SK-N-SH (cell line): ENCODE measurements around the gene SPSB1. TPM values are rescaled to one million over a fixed set of nuclear protein-coding genes. Genes with fewer than 3 reads are reported as not detected.

Source experiments
- CTCF ChIA-PET: fragments of 300-600, 350-600 bp; formaldehyde crosslinking; extraction: SDS; loops from one replicate; lab custom pipeline; 2021; lab: Yijun Ruan, JAX
- POLR2A ChIA-PET: fragments of 350-600 bp; sonication (Branson Sonifier 250); formaldehyde crosslinking; extraction: SDS; loops from one replicate; lab custom pipeline; 2020; ENCODE audit warnings: antibody characterized with exemption, inconsistent platforms; lab: Yijun Ruan, JAX
- DNase-seq: peaks from one replicate; pipeline ENCODE4 v3.0.0; 2012
- H2AFZ ChIP-seq: fragments of 200-600 bp; sonication (generic); 2 replicates; pipeline ENCODE4 v1.8.1; 2016; ENCODE audit warnings: antibody characterized with exemption, mild to moderate bottlenecking, low read depth
- H3F3A ChIP-seq: fragments of 200-600 bp; sonication (generic); replicated peaks from 2 replicates; pipeline ENCODE3; 2016; ENCODE audit warnings: antibody characterized with exemption, mild to moderate bottlenecking; ENCODE audit not compliant: insufficient read depth
- H3K27ac ChIP-seq, 2 experiments: fragments of 200-500 bp in 1 of 2; fragments of 200-600 bp in 1 of 2; sonication (Bioruptor generic) in 1 of 2; sonication (generic), shearing (Covaris generic) in 1 of 2; 2 replicates each; pipeline versions ENCODE4 v1.5.1 to v1.6.1; 2014 to 2016; ENCODE audit warnings: low read depth in 2 of 2, inconsistent platforms in 1 of 2, low read length in 1 of 2, mild to moderate bottlenecking in 1 of 2, mixed read lengths in 1 of 2
- H3K27me3 ChIP-seq: fragments of 200-600 bp; sonication (generic), shearing (Covaris generic); 2 replicates; pipeline ENCODE4 v1.6.1; 2016; ENCODE audit warnings: mixed run types; ENCODE audit not compliant: insufficient read depth
- H3K36me3 ChIP-seq, 2 experiments: fragments of 200-500 bp in 1 of 2; fragments of 200-600 bp in 1 of 2; sonication (Bioruptor generic) in 1 of 2; sonication (generic) in 1 of 2; replicated peaks in 1 of 2; 2 replicates each; pipeline versions ENCODE3 to v1.5.1; 2014 to 2016; ENCODE audit warnings: low read length in 1 of 2, mild to moderate bottlenecking in 1 of 2; ENCODE audit not compliant: insufficient read depth in 2 of 2, control insufficient read depth in 1 of 2
- H3K4me1 ChIP-seq, 2 experiments: fragments of 200-500 bp in 1 of 2; fragments of 200-600 bp in 1 of 2; sonication (Bioruptor generic) in 1 of 2; sonication (generic), shearing (Covaris generic) in 1 of 2; 2 replicates each; pipeline versions ENCODE4 v1.5.1 to v1.6.1; 2014 to 2016; ENCODE audit warnings: low read depth in 1 of 2, low read length in 1 of 2, mixed run types in 1 of 2; ENCODE audit not compliant: insufficient read depth in 2 of 2, control insufficient read depth in 1 of 2
- H3K4me2 ChIP-seq: fragments of 200-600 bp; sonication (generic), shearing (Covaris generic); 2 replicates; pipeline ENCODE4 v1.6.1; 2017; ENCODE audit warnings: mixed run types
- H3K4me3 ChIP-seq, 2 experiments: fragments of 200-500 bp in 1 of 2; fragments of 200-600 bp in 1 of 2; sonication (Bioruptor generic) in 1 of 2; sonication (generic), shearing (Covaris generic) in 1 of 2; 2 replicates each; pipeline versions ENCODE4 v1.5.1 to v1.8.1; 2014 to 2016; ENCODE audit warnings: low read depth in 2 of 2, inconsistent platforms in 1 of 2, low read length in 1 of 2, mild to moderate bottlenecking in 1 of 2, mixed read lengths in 1 of 2, moderate library complexity in 1 of 2
- H3K79me2 ChIP-seq: fragments of 200-600 bp; sonication (generic); 2 replicates; pipeline ENCODE4 v1.8.1; 2017; ENCODE audit warnings: mild to moderate bottlenecking; ENCODE audit not compliant: insufficient read depth
- H3K9ac ChIP-seq: fragments of 200-600 bp; sonication (generic); 2 replicates; pipeline ENCODE4 v1.6.1; 2017; ENCODE audit warnings: mixed run types
- H3K9me2 ChIP-seq: fragments of 200-600 bp; sonication (generic); 2 replicates; pipeline ENCODE4 v1.6.1; 2017; ENCODE audit warnings: mixed run types
- H3K9me3 ChIP-seq: fragments of 200-600 bp; sonication (generic); 2 replicates; pipeline ENCODE4 v1.6.1; 2017; ENCODE audit warnings: mixed run types, mild to moderate bottlenecking, moderate library complexity
- H4K20me1 ChIP-seq: fragments of 200-600 bp; sonication (generic); 2 replicates; pipeline ENCODE4 v1.6.1; 2017; ENCODE audit warnings: mild to moderate bottlenecking, mixed run types; ENCODE audit not compliant: insufficient read depth
- CTCF ChIP-seq: fragments of 200-600 bp; sonication (generic); IDR thresholded peaks from 2 replicates; pipeline ENCODE4 v1.6.1; 2017; ENCODE audit warnings: antibody characterized with exemption, mild to moderate bottlenecking, moderate library complexity
- ELF1 ChIP-seq: IDR thresholded peaks from 2 replicates; pipeline ENCODE4 v1.4.0; 2012
- EP300 ChIP-seq, 2 experiments: IDR thresholded peaks; 2 replicates each; pipeline versions ENCODE4 v1.4.0 to v1.6.1; 2012; ENCODE audit warnings: borderline replicate concordance in 1 of 2, low read depth in 1 of 2, low read length in 1 of 2
- FOSL2 ChIP-seq: IDR thresholded peaks from 2 replicates; pipeline ENCODE4 v1.4.0; 2012; ENCODE audit warnings: low read depth, mild to moderate bottlenecking, moderate library complexity, borderline replicate concordance
- FOXM1 ChIP-seq: IDR thresholded peaks from 2 replicates; pipeline ENCODE4 v1.4.0; 2012; ENCODE audit warnings: low read depth, mild to moderate bottlenecking
- NFIC ChIP-seq: IDR thresholded peaks from 2 replicates; pipeline ENCODE4 v1.4.0; 2012; ENCODE audit warnings: borderline replicate concordance
- NRF1 ChIP-seq: IDR thresholded peaks from 2 replicates; pipeline ENCODE4 v1.6.1; 2012; ENCODE audit warnings: low read depth, mild to moderate bottlenecking, low read length
- RAD21 ChIP-seq: IDR thresholded peaks from 2 replicates; pipeline ENCODE4 v1.6.1; 2012; ENCODE audit warnings: mild to moderate bottlenecking, low read length
- REST ChIP-seq: IDR thresholded peaks from 2 replicates; pipeline ENCODE4 v1.6.1; 2012; ENCODE audit warnings: mild to moderate bottlenecking, low read depth, low read length, moderate library complexity
- TAF1 ChIP-seq: IDR thresholded peaks from 2 replicates; pipeline ENCODE4 v1.6.1; 2012; ENCODE audit warnings: low read depth, mild to moderate bottlenecking, low read length, moderate library complexity, borderline replicate concordance
- TCF12 ChIP-seq: IDR thresholded peaks from 2 replicates; pipeline ENCODE4 v1.4.0; 2012
- YY1 ChIP-seq: IDR thresholded peaks from 2 replicates; pipeline ENCODE4 v1.4.0; 2012; ENCODE audit warnings: low read depth, mild to moderate bottlenecking
- WGBS: methylation state at CpG from one replicate; pipeline ENCODE4 v1.1.6; 2017; ENCODE audit warnings: low lambda C conversion rate; 5-methylcytosine and 5-hydroxymethylcytosine counted together
- polyA plus RNA-seq, 3 experiments: library from polyadenylated mRNA; depleted of rRNA; stranded (reverse); fragments of >200 nt; gene quantifications; 2 replicates each; pipeline ENCODE4 v1.2.3, GENCODE V29; 2012

The SPSB1 gene
- polyA plus RNA-seq, 1 of the 3 experiments (the other 2 are of a cell fraction): 9.2 TPM

GRCh38 chr1:9347095-9347850 lies 54.6 kb downstream of the SPSB1 start:
- DNase-seq: no peak
- TF ChIP-seq EP300 (IDR thresholded peaks at IDR 0.05; ENCODE audit: borderline replicate concordance in 1 of 2, low read depth in 1 of 2, low read length in 1 of 2): no peak
- TF ChIP-seq ELF1: no peak
- no peak for TF ChIP-seq TAF1
- TF ChIP-seq, all 33 proteins: peak for 0
- Histone ChIP-seq H3K4me3 (no peak overlapping the region), H3K36me3 (no peaks in the 10 kb centered on the region), H3K27ac (no peak overlapping the region), H3K9me2 (no peaks in the 10 kb centered on the region), H3K27me3 (no peaks in the 10 kb centered on the region), H4K20me1 (peaks cover 14% of the 10 kb centered on the region; the same call in 1 of the 2 replicates), H3K4me1 (peaks cover 0 to 17% of the 10 kb centered on the region in 2 experiments; a peak in 1 of 4 replicates), H3F3A (no peaks in the 10 kb centered on the region), H3K4me2 (no peak overlapping the region), H3K9me3 (no peaks in the 10 kb centered on the region), H2AFZ (no peak overlapping the region), H3K79me2 (0 out of 2 replicates have a peak, but pooled peaks cover 2% of the 10 kb centered on the region), H3K9ac (no peak overlapping the region)
- CTCF ChIA-PET: no interaction called here
- 79% methylated on average over 14 of the region's 14 CpGs for WGBS
- POLR2A ChIA-PET: no interaction called here

GRCh38 chr1:9349331-9349851 lies 56.7 kb downstream of the SPSB1 start:
- H3K4me1 ChIP-seq: peaks cover 0 to 17% of the 10 kb centered on the region in 2 experiments; a peak in 1 of 4 replicates
- H3K9ac ChIP-seq: no peak overlapping the region
- H3K27ac ChIP-seq: no peak overlapping the region
- H3K9me2 ChIP-seq: no peaks in the 10 kb centered on the region
- CTCF ChIA-PET: interaction anchor here (1.1 to 1.3 kb wide), 2 partner anchors 106 to 239 kb away, joined by 3 read pairs; no protein-coding TSS in a partner anchor
- H3K27me3 ChIP-seq: no peaks in the 10 kb centered on the region
- no peaks in the 10 kb centered on the region for H3K36me3 ChIP-seq
- H4K20me1 ChIP-seq: peaks cover 13% of the 10 kb centered on the region; the same call in 1 of the 2 replicates
- DNase-seq: no peak
- no peak overlapping the region for H2AFZ ChIP-seq
- TF ChIP-seq FOSL2 (no peak), NFIC (no peak), TCF12 (no peak), RAD21 (no peak), FOXM1 (no peak), REST (no peak), NRF1 (no peak), YY1 (no peak), CTCF (no peak)
- TF ChIP-seq, all 33 proteins: peak for 0
- no peak overlapping the region for H3K4me2 ChIP-seq
- H3K4me3 ChIP-seq: no peak overlapping the region
- POLR2A ChIA-PET: no interaction called here
- no peaks in the 10 kb centered on the region for H3F3A ChIP-seq
- H3K9me3 ChIP-seq: no peaks in the 10 kb centered on the region
- H3K79me2 ChIP-seq: 0 out of 2 replicates have a peak, but pooled peaks cover 2% of the 10 kb centered on the region
- WGBS: 92% methylated on average over 15 of the region's 22 CpGs
